GM18498 (cell line): ENCODE data around the gene ADGRV1.
"Not testable (repeated sequence)": the region's sequence is repeated elsewhere in the genome, so short reads cannot be mapped to it uniquely, and the experiment has no call there.

Experiments used
- ATAC-seq: cut with Tn5 transposase; IDR thresholded peaks from one replicate; pipeline ENCODE4 v1.9.1; 2021; ENCODE audit warnings: mild to moderate bottlenecking, moderate library complexity; ENCODE audit not compliant: unreplicated experiment

Gene ADGRV1

GRCh38 chr5:91049112-91049511 lies 490.5 kb downstream of the ADGRV1 start:
- no peak for ATAC-seq

GRCh38 chr5:91049800-91050199 lies 491.2 kb downstream of the ADGRV1 start:
- no peak for ATAC-seq

- not testable (repeated sequence) for ATAC-seq
Observed at GRCh38 chr5:91052411-91052810, 493.8 kb downstream of the ADGRV1 start.

GRCh38 chr5:91052977-91053740 lies 494.6 kb downstream of the ADGRV1 start:
- ATAC-seq, result no peak

- no peak for ATAC-seq
Observed at GRCh38 chr5:91053741-91054025, 495.1 kb downstream of the ADGRV1 start.

- ATAC-seq, result no peak
Observed at GRCh38 chr5:91058155-91058554, 499.6 kb downstream of the ADGRV1 start.

- no peak for ATAC-seq
Observed at GRCh38 chr5:91058575-91058974, 500.0 kb downstream of the ADGRV1 start.

GRCh38 chr5:91059409-91059808 lies 500.8 kb downstream of the ADGRV1 start:
- peak; percentile 80 for ATAC-seq

GRCh38 chr5:91061094-91061493 lies 502.5 kb downstream of the ADGRV1 start:
- ATAC-seq, result no peak

- no peak for ATAC-seq
Observed at GRCh38 chr5:91061946-91062562, 503.5 kb downstream of the ADGRV1 start.

- not testable (repeated sequence) for ATAC-seq
Observed at GRCh38 chr5:91063098-91063690, 504.6 kb downstream of the ADGRV1 start.

- ATAC-seq, result no peak
Observed at GRCh38 chr5:91065496-91065895, 506.9 kb downstream of the ADGRV1 start.

- ATAC-seq, result no peak
Observed at GRCh38 chr5:91069364-91069763, 510.8 kb downstream of the ADGRV1 start.

- ATAC-seq, result no peak
Observed at GRCh38 chr5:91070761-91071550, 512.4 kb downstream of the ADGRV1 start.

- no peak for ATAC-seq
Observed at GRCh38 chr5:91072881-91073280, 514.3 kb downstream of the ADGRV1 start.

GRCh38 chr5:91074615-91075014 lies 516.0 kb downstream of the ADGRV1 start:
- peak; percentile 74 for ATAC-seq

GRCh38 chr5:91076138-91076537 lies 517.5 kb downstream of the ADGRV1 start:
- ATAC-seq, result no peak

- ATAC-seq, result no peak
Observed at GRCh38 chr5:91077623-91078022, 519.0 kb downstream of the ADGRV1 start.

- no peak for ATAC-seq
Observed at GRCh38 chr5:91079037-91079436, 520.4 kb downstream of the ADGRV1 start.

- ATAC-seq, result no peak
Observed at GRCh38 chr5:91089758-91090157, 531.2 kb downstream of the ADGRV1 start.

GRCh38 chr5:91090995-91091394 lies 532.4 kb downstream of the ADGRV1 start:
- ATAC-seq, result no peak
